Type B pancreatic cell (in vitro differentiated cells): ENCODE results near the gene CDHR4. TPM values are rescaled to one million over a fixed set of nuclear protein-coding genes. Genes with fewer than 3 reads are reported as not detected.

Experiments used
- DNase-seq: peaks from one replicate; pipeline ENCODE4 v3.0.0; 2021; ENCODE audit warnings: mixed read lengths; ENCODE audit not compliant: unreplicated experiment; ENCODE audit errors: extremely low spot score
- H3K27ac Mint-ChIP-seq: 2 replicates; pipeline ENCODE4 v1.8.0; 2021; ENCODE audit warnings: mild to moderate bottlenecking, mixed read lengths
- H3K27me3 Mint-ChIP-seq: 2 replicates; pipeline ENCODE4 v1.8.0; 2021; ENCODE audit warnings: mixed read lengths
- H3K36me3 Mint-ChIP-seq: 2 replicates; pipeline ENCODE4 v1.8.0; 2021; ENCODE audit warnings: mixed read lengths
- H3K4me1 Mint-ChIP-seq: one replicate; pipeline ENCODE4 v1.8.0; 2021; ENCODE audit warnings: mixed read lengths; ENCODE audit not compliant: unreplicated experiment
- H3K4me3 Mint-ChIP-seq: 2 replicates; pipeline ENCODE4 v1.8.0; 2021; ENCODE audit warnings: mild to moderate bottlenecking, mixed read lengths
- H3K9me3 Mint-ChIP-seq: 2 replicates; pipeline ENCODE4 v1.8.0; 2021; ENCODE audit warnings: mixed read lengths
- CTCF ChIP-seq: fragments of 200-600 bp; sonication (generic); conservative IDR thresholded peaks from 2 replicates; pipeline ENCODE4 v1.5.0; 2021; ENCODE audit warnings: antibody characterized with exemption, mild to moderate bottlenecking
- total RNA-seq: library from RNA; stranded (reverse); gene quantifications from 2 replicates; pipeline ENCODE4 v1.2.1, GENCODE V29; 2021; ENCODE audit warnings: low replicate concordance

Gene CDHR4
- total RNA-seq, 1 donor from 2014 or later, result 0.29 TPM

GRCh38 chr3:49799105-49799504, 568 bp downstream of the CDHR4 start:
- no peak for TF ChIP-seq CTCF
- no peak for DNase-seq
- no peak overlapping the region for H3K27ac Mint-ChIP-seq
- no peaks in the 10 kb centered on the region for H3K36me3 Mint-ChIP-seq
- H3K4me1 Mint-ChIP-seq, result peaks cover 4% of the 10 kb centered on the region
- H3K4me3 Mint-ChIP-seq, result no peak overlapping the region
- peaks cover 27% of the 10 kb centered on the region for H3K27me3 Mint-ChIP-seq
- no peaks in the 10 kb centered on the region for H3K9me3 Mint-ChIP-seq

GRCh38 chr3:49794926-49795905, 4.5 kb downstream of the CDHR4 start:
- no peak for DNase-seq
- TF ChIP-seq CTCF, result no peak
- Mint-ChIP-seq H3K9me3 (no peaks in the 10 kb centered on the region), H3K27me3 (peaks cover 4% of the 10 kb centered on the region), H3K27ac (no peak overlapping the region), H3K4me3 (no peak overlapping the region), H3K4me1 (peaks cover 5% of the 10 kb centered on the region), H3K36me3 (no peaks in the 10 kb centered on the region)

- no peaks in the 10 kb centered on the region for H3K9me3 Mint-ChIP-seq
- peaks cover 5% of the 10 kb centered on the region for H3K4me1 Mint-ChIP-seq
- TF ChIP-seq CTCF, result no peak
- DNase-seq, result no peak
- no peak overlapping the region for H3K4me3 Mint-ChIP-seq
- H3K27me3 Mint-ChIP-seq, result peaks cover 4% of the 10 kb centered on the region
- no peaks in the 10 kb centered on the region for H3K36me3 Mint-ChIP-seq
- H3K27ac Mint-ChIP-seq, result no peak overlapping the region
Measured at GRCh38 chr3:49794431-49794830, 5.2 kb downstream of the CDHR4 start.

GRCh38 chr3:49793486-49794085, 6.1 kb downstream of the CDHR4 start:
- Mint-ChIP-seq H3K4me1 (peaks cover 5% of the 10 kb centered on the region), H3K36me3 (no peaks in the 10 kb centered on the region), H3K27me3 (peaks cover 4% of the 10 kb centered on the region), H3K9me3 (no peaks in the 10 kb centered on the region), H3K27ac (no peak overlapping the region), H3K4me3 (no peak overlapping the region)
- no peak for DNase-seq
- no peak for TF ChIP-seq CTCF

- Mint-ChIP-seq H3K4me1 (peaks cover 5% of the 10 kb centered on the region), H3K9me3 (no peaks in the 10 kb centered on the region), H3K4me3 (no peak overlapping the region), H3K27ac (no peak overlapping the region), H3K27me3 (peaks cover 4% of the 10 kb centered on the region), H3K36me3 (no peaks in the 10 kb centered on the region)
- DNase-seq, result no peak
- TF ChIP-seq CTCF, result no peak
Measured at GRCh38 chr3:49792371-49793150, 7.1 kb downstream of the CDHR4 start.
